Panc1 (cell line): Measurements from ENCODE around the gene KCNQ1. TPM values are rescaled to one million over a fixed set of nuclear protein-coding genes. Genes with fewer than 3 reads are reported as not detected.

Experiments used
- ATAC-seq: fragments of 200-7000 bp; cut with Tn5 transposase; 2 replicates; pipeline ENCODE4 v1.9.1; 2020; ENCODE audit warnings: mild to moderate bottlenecking, moderate library complexity
- BruUV-seq: library from RNA; stranded (reverse); fragments of 400-500 nt; replicated peaks from 2 replicates; lab custom pipeline; 2021; lab: Mats Ljungman, UMichigan
- CTCF ChIA-PET: fragments of 300-600 bp; sonication (Branson Sonifier 250); formaldehyde crosslinking; loops from one replicate; lab custom pipeline; 2022; ENCODE audit warnings: antibody characterized with exemption; lab: Charles Lee
- POLR2A ChIA-PET: fragments of 300-600 bp; sonication (Branson Sonifier 250); formaldehyde crosslinking; loops from one replicate; lab custom pipeline; 2022; ENCODE audit warnings: antibody characterized with exemption; lab: Charles Lee
- DNase-seq: peaks from one replicate; pipeline ENCODE4 v3.0.0-alpha.2; 2010; ENCODE audit warnings: low read depth, low spot score
- H3K27ac ChIP-seq: 2 replicates; pipeline ENCODE4 v1.5.1; 2011; ENCODE audit warnings: mild to moderate bottlenecking, low read length, inconsistent platforms
- H3K27me3 ChIP-seq: fragments of 200-500 bp; sonication (Bioruptor generic); 2 replicates; pipeline ENCODE4 v1.6.0; 2014; ENCODE audit warnings: low read length, inconsistent platforms; ENCODE audit not compliant: control insufficient read depth, insufficient read depth
- H3K36me3 ChIP-seq: fragments of 200-500 bp; sonication (Bioruptor generic); 2 replicates; pipeline ENCODE4 v1.5.1; 2014; ENCODE audit warnings: inconsistent platforms, mild to moderate bottlenecking, low read length, moderate library complexity; ENCODE audit not compliant: control insufficient read depth, insufficient read depth
- H3K4me1 ChIP-seq: 2 replicates; pipeline ENCODE4 v1.5.1; 2011; ENCODE audit warnings: inconsistent platforms, mild to moderate bottlenecking, low read length, moderate library complexity; ENCODE audit not compliant: control insufficient read depth, insufficient read depth
- H3K4me3 ChIP-seq, 2 experiments: 2 replicates each; pipeline ENCODE4 v1.5.1; 2011 to 2012; ENCODE audit warnings: low read depth in 2 of 2, low read length in 2 of 2, mild to moderate bottlenecking in 2 of 2, inconsistent platforms in 1 of 2, moderate library complexity in 1 of 2
- H3K9me3 ChIP-seq: fragments of 200-500 bp; sonication (Bioruptor generic); 2 replicates; pipeline ENCODE4 v1.5.1; 2014; ENCODE audit warnings: low read depth, mild to moderate bottlenecking, inconsistent platforms, low read length, moderate library complexity; ENCODE audit not compliant: control insufficient read depth, insufficient read depth
- CTCF ChIP-seq: fragments of 450-650 bp; IDR thresholded peaks from 2 replicates; pipeline ENCODE4 v1.5.1; 2017; ENCODE audit warnings: mild to moderate bottlenecking
- POLR2AphosphoS5 ChIP-seq: IDR thresholded peaks from 2 replicates; pipeline ENCODE4 v1.6.1; 2012; ENCODE audit warnings: mild to moderate bottlenecking, low read depth, low read length, moderate library complexity
- REST ChIP-seq, 2 experiments: IDR thresholded peaks; 2 replicates each; pipeline ENCODE4 v1.6.1; 2011 to 2012; ENCODE audit warnings: low read depth in 2 of 2, control low read depth in 1 of 2, low read length in 1 of 2, mild to moderate bottlenecking in 1 of 2, moderate library complexity in 1 of 2; ENCODE audit not compliant: insufficient read depth in 1 of 2
- SIN3A ChIP-seq: IDR thresholded peaks from 2 replicates; pipeline ENCODE4 v1.6.1; 2012; ENCODE audit warnings: low read depth, mild to moderate bottlenecking, low read length, moderate library complexity, borderline replicate concordance; ENCODE audit not compliant: insufficient read depth
- TCF7L2 ChIP-seq: IDR thresholded peaks from 2 replicates; pipeline ENCODE4 v1.6.1; 2011; ENCODE audit warnings: mild to moderate bottlenecking, low read depth, low read length, inconsistent platforms
- in situ Hi-C: cut with HindIII; loops from 2 replicates; pipeline ENCODE4 v1.10.0; 2016; ENCODE audit warnings: low sequenced_read_pairs, low pct_unique_long_range_greater_than_20kb
- intact Hi-C: fragments of 100-400 bp; cut with micrococcal nuclease; formaldehyde crosslinking; loops from one replicate; pipeline ENCODE4 v1.10.0; 2022; ENCODE audit not compliant: unreplicated experiment
- total RNA-seq: library from RNA; stranded (reverse); gene quantifications from one replicate; pipeline ENCODE4 v1.2.1, GENCODE V29; 2021; ENCODE audit not compliant: unreplicated experiment

The KCNQ1 gene
- total RNA-seq, 1 experiment from 2014 or later, result 1.0 TPM

- TF ChIP-seq POLR2AphosphoS5 (no peak), REST (IDR thresholded peaks at IDR 0.05; ENCODE audit: insufficient read depth in 1 of 2, low read depth in 2 of 2, low read length in 1 of 2) (no peak)
- Histone ChIP-seq H3K36me3 (no peaks in the 10 kb centered on the region), H3K27me3 (no peaks in the 10 kb centered on the region), H3K9me3 (no peaks in the 10 kb centered on the region), H3K4me1 (no peaks in the 10 kb centered on the region), H3K4me3 (no peak overlapping the region), H3K27ac (no peak overlapping the region)
- POLR2A ChIA-PET, result no interaction called here
- CTCF ChIA-PET, result no interaction called here
- in situ Hi-C loops, result no loop called here
- no TSS peak for BruUV-seq
- ATAC-seq (peak; percentile 39; the same call in 1 of the 2 replicates), DNase-seq (no peak)
- intact Hi-C loops, result no loop called here
These were observed 222.2 kb downstream of the KCNQ1 start for GRCh38 chr11:2666828-2667570.

- Histone ChIP-seq H3K36me3 (no peaks in the 10 kb centered on the region), H3K27me3 (no peaks in the 10 kb centered on the region), H3K4me1 (no peaks in the 10 kb centered on the region), H3K9me3 (no peaks in the 10 kb centered on the region), H3K4me3 (no peak overlapping the region), H3K27ac (no peak overlapping the region)
- no TSS peak for BruUV-seq
- in situ Hi-C loops (no loop called here), intact Hi-C loops (no loop called here)
- no peak for DNase-seq
- ATAC-seq, result no peak
- ChIA-PET CTCF (no interaction called here), POLR2A (no interaction called here)
- TF ChIP-seq SIN3A, result no peak
- no peak for TF ChIP-seq POLR2AphosphoS5
- TF ChIP-seq TCF7L2, result no peak
- no peak for TF ChIP-seq REST (IDR thresholded peaks at IDR 0.05; ENCODE audit: insufficient read depth in 1 of 2, low read depth in 2 of 2, low read length in 1 of 2)
- no peak for TF ChIP-seq CTCF
These were observed 223.1 kb downstream of the KCNQ1 start for GRCh38 chr11:2667940-2668339.
